Mucosa of descending colon (tissue), 3 donors: ENCODE data around the gene RRAS2. TPM values are rescaled to one million over a fixed set of nuclear protein-coding genes. Genes with fewer than 3 reads are reported as not detected.

Source experiments
- ATAC-seq: fragments of 200-7000 bp; cut with Tn5 transposase; one replicate; pipeline ENCODE4 v1.9.1; 2020; ENCODE audit warnings: mild to moderate bottlenecking, moderate library complexity
- DNase-seq, 3 donors: peaks; one replicate each; pipeline ENCODE4 v3.0.0-alpha.2; 2020
- H3K36me3 ChIP-seq: fragments of 200-600 bp; one replicate; pipeline ENCODE4 v1.8.0; 2021; ENCODE audit warnings: low read depth, mild to moderate bottlenecking
- H3K4me1 ChIP-seq: fragments of 200-600 bp; one replicate; pipeline ENCODE4 v1.8.0; 2021; ENCODE audit warnings: low read depth, mild to moderate bottlenecking
- H3K4me3 ChIP-seq: fragments of 200-600 bp; one replicate; pipeline ENCODE4 v1.8.0; 2021; ENCODE audit warnings: mild to moderate bottlenecking
- H3K9me3 ChIP-seq: fragments of 200-600 bp; one replicate; pipeline ENCODE4 v1.8.0; 2021; ENCODE audit warnings: mild to moderate bottlenecking
- intact Hi-C, 2 donors: fragments of 100-400 bp; cut with DNase I in 1 of 2; cut with micrococcal nuclease in 1 of 2; formaldehyde crosslinking; loops; one replicate each; pipeline versions ENCODE4 v1.11.0 to v1.11.1; 2022; cut with DNase I, micrococcal nuclease
- total RNA-seq, 3 donors: library from RNA; stranded (reverse); fragmentation: NEBNext Ultra II Directional in 2 of 3; extraction: Animal tissue kit (Norgen Biotek cat#: 25700) in 2 of 3; gene quantifications; one replicate each; pipeline versions ENCODE4 v1.2.1 to v1.2.4, GENCODE V29; 2021 to 2023
- TF ChIP-seq, protein P1 (sequence below): fragments of 200-600 bp; IDR thresholded peaks from one replicate; pipeline ENCODE4 v1.8.0; 2022; ENCODE audit warnings: antibody characterized with exemption, mild to moderate bottlenecking
- donor health status: DM: no; HTN: no; CAD: no; lungs with moderate emphysema.
- donor health status: DM: no; HTN: no; CAD: no.
- donor health status: DM: no; HTN: yes; CAD: no.

The RRAS2 gene
- total RNA-seq, 3 donors from 2014 or later, result 23.5 to 43.3 (median 27.6) TPM

DNA sequence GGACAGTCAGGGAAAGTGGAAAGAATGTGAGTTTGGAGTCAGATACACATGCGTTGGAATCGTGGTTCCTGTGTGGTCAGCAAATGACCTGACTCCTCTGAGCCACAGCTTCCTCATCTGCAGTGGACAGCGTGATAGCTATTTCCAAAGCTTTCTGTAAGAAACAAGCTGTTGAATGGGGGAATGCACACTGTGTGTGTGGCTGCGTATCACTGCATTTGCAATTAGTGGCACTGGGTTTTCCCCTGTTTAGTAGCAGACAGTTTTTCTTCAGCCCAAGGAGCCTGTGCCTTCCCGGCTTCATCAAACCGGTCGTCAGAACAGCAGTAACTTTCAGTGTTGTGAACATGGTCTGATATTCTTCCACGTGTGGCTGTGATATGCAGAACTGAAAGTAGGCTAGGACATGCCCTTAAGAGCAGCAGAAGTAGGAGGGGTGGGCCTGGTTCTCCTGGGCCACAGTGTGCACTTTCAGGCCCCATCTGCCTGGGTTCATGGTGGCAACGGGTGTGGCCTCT lies 121.5 kb downstream of the RRAS2 start:
- Histone ChIP-seq H3K36me3 (no peaks in the 10 kb centered on the region), H3K9me3 (no peaks in the 10 kb centered on the region), H3K4me3 (no peak overlapping the region), H3K4me1 (no peaks in the 10 kb centered on the region)
- peak; percentile 75 for ATAC-seq
- DNase-seq, result peak in 1 of 3 donors; percentile 12
- TF ChIP-seq, protein P1, sequence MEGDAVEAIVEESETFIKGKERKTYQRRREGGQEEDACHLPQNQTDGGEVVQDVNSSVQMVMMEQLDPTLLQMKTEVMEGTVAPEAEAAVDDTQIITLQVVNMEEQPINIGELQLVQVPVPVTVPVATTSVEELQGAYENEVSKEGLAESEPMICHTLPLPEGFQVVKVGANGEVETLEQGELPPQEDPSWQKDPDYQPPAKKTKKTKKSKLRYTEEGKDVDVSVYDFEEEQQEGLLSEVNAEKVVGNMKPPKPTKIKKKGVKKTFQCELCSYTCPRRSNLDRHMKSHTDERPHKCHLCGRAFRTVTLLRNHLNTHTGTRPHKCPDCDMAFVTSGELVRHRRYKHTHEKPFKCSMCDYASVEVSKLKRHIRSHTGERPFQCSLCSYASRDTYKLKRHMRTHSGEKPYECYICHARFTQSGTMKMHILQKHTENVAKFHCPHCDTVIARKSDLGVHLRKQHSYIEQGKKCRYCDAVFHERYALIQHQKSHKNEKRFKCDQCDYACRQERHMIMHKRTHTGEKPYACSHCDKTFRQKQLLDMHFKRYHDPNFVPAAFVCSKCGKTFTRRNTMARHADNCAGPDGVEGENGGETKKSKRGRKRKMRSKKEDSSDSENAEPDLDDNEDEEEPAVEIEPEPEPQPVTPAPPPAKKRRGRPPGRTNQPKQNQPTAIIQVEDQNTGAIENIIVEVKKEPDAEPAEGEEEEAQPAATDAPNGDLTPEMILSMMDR, result no peak
- intact Hi-C loops, result no loop called here

DNA sequence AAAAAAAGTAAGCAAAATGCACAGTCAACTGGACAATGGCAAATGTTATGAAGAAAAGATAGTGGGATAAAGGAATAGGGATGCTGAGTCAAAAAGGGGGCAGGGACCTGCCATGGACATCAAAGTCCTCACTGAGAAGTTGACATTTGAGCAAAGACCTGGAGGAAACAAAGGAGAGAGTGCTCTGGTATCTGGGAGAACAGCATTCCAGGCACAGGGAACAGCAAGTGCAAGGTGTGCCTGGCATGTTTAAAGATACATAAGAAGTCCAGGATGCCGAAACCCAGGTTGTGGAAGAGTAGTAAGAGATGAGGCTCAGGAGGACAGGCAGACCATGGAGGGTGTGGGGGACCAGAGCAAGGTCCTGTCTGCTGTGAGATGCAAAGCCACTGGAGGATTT lies 123.3 kb downstream of the RRAS2 start:
- Histone ChIP-seq H3K4me1 (no peaks in the 10 kb centered on the region), H3K36me3 (no peaks in the 10 kb centered on the region), H3K9me3 (no peaks in the 10 kb centered on the region), H3K4me3 (no peak overlapping the region)
- DNase-seq (no peak), ATAC-seq (no peak)
- intact Hi-C loops, result no loop called here
- TF ChIP-seq, protein P1, result no peak

DNA sequence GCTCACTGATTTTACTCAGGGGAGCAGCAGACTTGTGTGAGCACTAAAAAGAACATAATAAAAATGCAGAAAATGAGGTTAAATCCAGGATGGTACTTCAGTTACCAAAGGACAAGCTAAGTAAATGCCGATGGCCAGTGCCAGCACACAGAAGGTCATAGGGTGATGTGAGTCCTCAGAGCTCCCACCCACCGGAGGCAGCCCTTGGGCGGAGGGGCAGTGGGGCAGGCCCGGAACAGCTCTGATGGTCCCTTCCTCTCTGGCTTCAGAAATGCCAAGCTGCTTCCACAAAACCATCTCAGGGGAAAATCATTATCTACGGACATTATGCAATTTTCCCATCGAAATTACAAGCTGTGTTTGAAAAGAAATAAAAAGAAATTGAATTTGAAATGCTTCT lies 124.5 kb downstream of the RRAS2 start:
- DNase-seq (no peak), ATAC-seq (no peak)
- Histone ChIP-seq H3K4me3 (no peak overlapping the region), H3K36me3 (no peaks in the 10 kb centered on the region), H3K9me3 (no peaks in the 10 kb centered on the region), H3K4me1 (no peaks in the 10 kb centered on the region)
- intact Hi-C loops, result no loop called here
- TF ChIP-seq, protein P1, result no peak

DNA sequence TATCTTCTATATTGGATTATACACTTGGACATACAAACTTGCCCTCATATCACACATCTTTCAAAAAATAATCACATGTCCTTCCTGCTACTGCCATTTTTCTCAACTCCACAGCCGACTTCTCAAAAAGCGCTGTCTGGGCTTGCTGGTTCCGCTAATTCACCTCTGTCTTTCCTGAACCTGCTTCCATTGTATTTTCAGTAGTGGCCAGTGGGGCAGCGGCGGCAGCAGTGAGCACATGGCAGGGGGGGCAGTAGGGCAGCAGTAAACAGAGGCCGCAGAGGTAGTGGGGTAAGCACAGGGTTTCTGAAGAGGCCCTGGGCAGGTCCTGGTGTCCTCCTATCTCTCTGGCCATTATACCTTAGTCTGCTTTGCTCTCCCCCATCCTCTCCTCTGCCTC lies 126.3 kb downstream of the RRAS2 start:
- TF ChIP-seq, protein P1, result no peak
- no peak for ATAC-seq
- no peak overlapping the region for H3K4me3 ChIP-seq
- H3K36me3 ChIP-seq, result no peaks in the 10 kb centered on the region
- no peaks in the 10 kb centered on the region for H3K4me1 ChIP-seq
- no peaks in the 10 kb centered on the region for H3K9me3 ChIP-seq
- intact Hi-C loops, result no loop called here
- no peak for DNase-seq

DNA sequence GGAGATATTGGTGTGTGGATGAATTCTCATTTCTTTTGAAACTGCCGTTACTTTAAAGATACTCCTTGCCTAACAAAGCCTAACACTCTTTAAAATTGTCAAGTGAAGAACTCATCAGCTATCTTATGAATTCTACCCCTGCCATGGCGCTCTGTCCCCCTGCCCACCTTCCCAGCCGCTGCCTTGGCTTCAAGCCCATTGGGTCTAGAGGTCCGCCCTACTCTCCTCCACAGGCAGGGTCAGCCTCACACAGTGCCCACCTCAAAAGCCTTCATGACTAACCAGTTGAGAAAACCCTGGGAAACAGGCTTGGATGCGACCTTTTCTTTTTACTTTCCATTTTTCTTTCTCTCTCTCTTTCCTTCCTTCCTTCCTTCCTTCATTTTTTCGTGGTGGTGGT lies 128.6 kb downstream of the RRAS2 start:
- DNase-seq (no peak), ATAC-seq (no peak)
- intact Hi-C loops, result no loop called here
- H3K4me3 ChIP-seq, result no peak overlapping the region
- H3K36me3 ChIP-seq, result no peaks in the 10 kb centered on the region
- H3K9me3 ChIP-seq, result no peaks in the 10 kb centered on the region
- TF ChIP-seq, protein P1, result no peak
- no peaks in the 10 kb centered on the region for H3K4me1 ChIP-seq

DNA sequence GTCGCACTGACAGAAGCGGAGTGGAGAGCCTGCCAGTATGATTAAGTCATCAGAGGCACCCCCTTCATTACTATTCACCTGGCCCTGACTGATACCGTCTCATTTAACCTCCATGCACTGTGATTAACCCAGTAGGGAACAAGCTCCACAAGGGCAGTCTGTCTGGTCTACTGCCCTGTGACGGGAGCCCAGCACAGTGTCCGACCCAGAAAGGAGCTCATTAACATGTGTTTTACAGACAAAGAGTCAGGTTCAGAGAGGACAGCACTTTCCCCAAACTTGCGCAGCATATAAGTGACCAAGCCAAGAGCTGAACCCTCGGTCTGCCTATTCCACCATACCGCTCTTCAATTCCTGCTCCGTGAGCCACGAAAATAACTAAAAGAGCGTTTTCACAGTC lies 129.5 kb downstream of the RRAS2 start:
- no peak for DNase-seq
- no peaks in the 10 kb centered on the region for H3K36me3 ChIP-seq
- no peaks in the 10 kb centered on the region for H3K4me1 ChIP-seq
- H3K9me3 ChIP-seq, result no peaks in the 10 kb centered on the region
- no peak overlapping the region for H3K4me3 ChIP-seq
- no peak for ATAC-seq
- intact Hi-C loops, result no loop called here
- TF ChIP-seq, protein P1, result no peak
